Mesenchymal stem cell (in vitro differentiated cells and primary cell): ENCODE data around the gene DOCK10.

Source experiments
- DNase-seq: peaks from one replicate; pipeline ENCODE4 v3.0.0-alpha.2; 2013
- H2AFZ ChIP-seq: one replicate; pipeline ENCODE4 v1.6.1; 2013; ENCODE audit warnings: low read depth, mild to moderate bottlenecking, control low read depth, inconsistent platforms, low read length, moderate library complexity
- H2AK5ac ChIP-seq: 2 replicates; pipeline ENCODE4 v1.6.1; 2013; ENCODE audit warnings: low read length, moderate library complexity, mild to moderate bottlenecking, inconsistent platforms; ENCODE audit not compliant: severe bottlenecking
- H2BK120ac ChIP-seq: one replicate; pipeline ENCODE4 v1.6.1; 2013; ENCODE audit warnings: low read depth, mild to moderate bottlenecking, inconsistent platforms, low read length, moderate library complexity
- H2BK12ac ChIP-seq, 2 experiments: one replicate each; pipeline ENCODE4 v1.6.1; 2013; ENCODE audit warnings: inconsistent platforms in 2 of 2, low read length in 2 of 2, mild to moderate bottlenecking in 2 of 2, moderate library complexity in 2 of 2, control low read depth in 1 of 2
- H2BK15ac ChIP-seq: one replicate; pipeline ENCODE4 v1.6.1; 2013; ENCODE audit warnings: mild to moderate bottlenecking, low read depth, inconsistent platforms; ENCODE audit not compliant: poor library complexity, severe bottlenecking
- H2BK5ac ChIP-seq: 2 replicates; pipeline ENCODE4 v1.6.1; 2013; ENCODE audit warnings: low read depth, mild to moderate bottlenecking, low read length, control low read depth, inconsistent platforms; ENCODE audit not compliant: poor library complexity, severe bottlenecking
- H3K14ac ChIP-seq, 2 experiments: one replicate each; pipeline ENCODE4 v1.6.1; 2013; ENCODE audit warnings: inconsistent platforms in 2 of 2, low read length in 2 of 2, control low read depth in 1 of 2, mild to moderate bottlenecking in 1 of 2, moderate library complexity in 1 of 2
- H3K18ac ChIP-seq, 2 experiments: one replicate each; pipeline ENCODE4 v1.6.1; 2013; ENCODE audit warnings: inconsistent platforms in 2 of 2, low read length in 2 of 2, control low read depth in 1 of 2, low read depth in 1 of 2, mild to moderate bottlenecking in 1 of 2
- H3K23ac ChIP-seq, 2 experiments: one replicate each; pipeline ENCODE4 v1.6.1; 2013; ENCODE audit warnings: inconsistent platforms in 2 of 2, low read length in 2 of 2, mild to moderate bottlenecking in 2 of 2, moderate library complexity in 2 of 2, control low read depth in 1 of 2
- H3K27ac ChIP-seq: 2 replicates; pipeline ENCODE4 v1.5.1; 2013; ENCODE audit warnings: mild to moderate bottlenecking, moderate library complexity, low read length, control low read depth, inconsistent platforms; ENCODE audit not compliant: poor library complexity, severe bottlenecking
- H3K27me3 ChIP-seq, 2 experiments: 2 replicates each; pipeline versions ENCODE4 v1.6.1 to v1.7.0; 2013; ENCODE audit warnings: low read length in 2 of 2, mild to moderate bottlenecking in 2 of 2, moderate library complexity in 2 of 2, control low read depth in 1 of 2, inconsistent platforms in 1 of 2; ENCODE audit not compliant: control insufficient read depth in 1 of 2, insufficient read depth in 1 of 2
- H3K36me3 ChIP-seq, 2 experiments: 2 replicates each; pipeline versions ENCODE4 v1.6.1 to v1.7.0; 2013; ENCODE audit warnings: low read length in 2 of 2, control low read depth in 1 of 2, inconsistent platforms in 1 of 2, low read depth in 1 of 2, mild to moderate bottlenecking in 1 of 2; ENCODE audit not compliant: insufficient read depth in 2 of 2, control insufficient read depth in 1 of 2
- H3K4ac ChIP-seq, 2 experiments: one replicate each; pipeline ENCODE4 v1.6.1; 2013; ENCODE audit warnings: inconsistent platforms in 2 of 2, low read length in 2 of 2, mild to moderate bottlenecking in 2 of 2, moderate library complexity in 2 of 2, control low read depth in 1 of 2, low read depth in 1 of 2
- H3K4me1 ChIP-seq: 2 replicates; pipeline ENCODE4 v1.6.1; 2013; ENCODE audit warnings: low read depth, low read length, control low read depth; ENCODE audit not compliant: control insufficient read depth, insufficient read depth
- H3K4me2 ChIP-seq: 2 replicates; pipeline ENCODE4 v1.6.1; 2013; ENCODE audit warnings: low read length, mild to moderate bottlenecking, inconsistent platforms; ENCODE audit not compliant: poor library complexity, severe bottlenecking
- H3K4me3 ChIP-seq, 2 experiments: 2 replicates each; pipeline versions ENCODE4 v1.5.1 to v1.7.0; 2013; ENCODE audit warnings: low read length in 2 of 2, mild to moderate bottlenecking in 2 of 2, control low read depth in 1 of 2, low read depth in 1 of 2; ENCODE audit not compliant: insufficient read depth in 1 of 2
- H3K79me1 ChIP-seq: replicated peaks from 2 replicates; pipeline ENCODE4 v1.6.1; 2013; ENCODE audit warnings: mild to moderate bottlenecking, control low read depth, low read length, inconsistent platforms; ENCODE audit not compliant: poor library complexity, severe bottlenecking
- H3K9ac ChIP-seq: 2 replicates; pipeline ENCODE4 v1.7.0; 2013; ENCODE audit warnings: mild to moderate bottlenecking, low read length, moderate library complexity
- H3K9me3 ChIP-seq: 2 replicates; pipeline ENCODE4 v1.7.0; 2013; ENCODE audit warnings: mild to moderate bottlenecking, low read length; ENCODE audit not compliant: control insufficient read depth
- H4K8ac ChIP-seq: one replicate; pipeline ENCODE4 v1.6.1; 2013; ENCODE audit warnings: inconsistent platforms, mild to moderate bottlenecking, low read length, moderate library complexity
- H4K91ac ChIP-seq: one replicate; pipeline ENCODE4 v1.6.1; 2013; ENCODE audit warnings: mild to moderate bottlenecking, low read length, inconsistent platforms
- WGBS: methylation state at CpG from one replicate; pipeline ENCODE4 v1.1.7; 2013; ENCODE audit warnings: mixed read lengths; 5-methylcytosine and 5-hydroxymethylcytosine counted together

The DOCK10 gene

GRCh38 chr2:224970311-224970710 lies 72.0 kb downstream of the DOCK10 start:
- H4K8ac ChIP-seq = no peak overlapping the region
- H2BK5ac ChIP-seq = no peak overlapping the region
- no peaks in the 10 kb centered on the region for H3K27me3 ChIP-seq
- no peaks in the 10 kb centered on the region for H3K9me3 ChIP-seq
- no peak overlapping the region for H2AK5ac ChIP-seq
- peaks cover 7% of the 10 kb centered on the region for H3K79me1 ChIP-seq
- H3K4me1 ChIP-seq = peaks cover 11% of the 10 kb centered on the region
- no peak overlapping the region for H3K23ac ChIP-seq
- no peak overlapping the region for H3K4me3 ChIP-seq
- H3K36me3 ChIP-seq = peaks cover 0 to 12% of the 10 kb centered on the region in 2 experiments
- H3K18ac ChIP-seq = no peak overlapping the region
- H3K27ac ChIP-seq = no peak overlapping the region
- no peak overlapping the region for H2AFZ ChIP-seq
- WGBS = 86% methylated on average over 5 of the region's 5 CpGs
- no peak for DNase-seq
- no peak overlapping the region for H2BK15ac ChIP-seq
- H4K91ac ChIP-seq = no peak overlapping the region
- H3K4ac ChIP-seq = no peak overlapping the region
- no peak overlapping the region for H3K4me2 ChIP-seq
- no peak overlapping the region for H2BK12ac ChIP-seq
- no peak overlapping the region for H3K9ac ChIP-seq
- H3K14ac ChIP-seq = no peak overlapping the region
- no peak overlapping the region for H2BK120ac ChIP-seq

GRCh38 chr2:224969633-224970260 lies 72.5 kb downstream of the DOCK10 start:
- Histone ChIP-seq H2BK15ac (no peak overlapping the region), H3K4me3 (no peak overlapping the region), H4K91ac (no peak overlapping the region)

GRCh38 chr2:224969095-224969494 lies 73.2 kb downstream of the DOCK10 start:
- Histone ChIP-seq H3K4ac (no peak overlapping the region), H2BK5ac (no peak overlapping the region), H3K14ac (no peak overlapping the region), H3K36me3 (peaks cover 0 to 12% of the 10 kb centered on the region in 2 experiments), H3K4me3 (no peak overlapping the region), H3K79me1 (peaks cover 7% of the 10 kb centered on the region), H3K4me2 (no peak overlapping the region), H3K9me3 (no peaks in the 10 kb centered on the region), H3K4me1 (peaks cover 11% of the 10 kb centered on the region), H2AK5ac (no peak overlapping the region), H2BK120ac (no peak overlapping the region), H4K91ac (no peak overlapping the region), H2BK15ac (no peak overlapping the region), H3K18ac (no peak overlapping the region), H4K8ac (no peak overlapping the region), H2AFZ (no peak overlapping the region), H3K27ac (no peak overlapping the region), H3K9ac (no peak overlapping the region), H2BK12ac (no peak overlapping the region), H3K27me3 (no peaks in the 10 kb centered on the region), H3K23ac (no peak overlapping the region)
- 86% methylated on average over 5 of the region's 5 CpGs for WGBS
- DNase-seq = no peak

More at GRCh38 chr2:224969633-224970260, 72.5 kb downstream of the DOCK10 start:
- Histone ChIP-seq H3K9ac (no peak overlapping the region), H3K27ac (no peak overlapping the region), H2AFZ (no peak overlapping the region), H3K79me1 (peaks cover 7% of the 10 kb centered on the region), H3K9me3 (no peaks in the 10 kb centered on the region), H3K27me3 (no peaks in the 10 kb centered on the region), H3K4me1 (peaks cover 11% of the 10 kb centered on the region), H2AK5ac (no peak overlapping the region), H3K4ac (no peak overlapping the region), H3K18ac (no peak overlapping the region), H3K4me2 (no peak overlapping the region), H3K14ac (no peak overlapping the region), H3K23ac (no peak overlapping the region), H2BK5ac (no peak overlapping the region), H2BK120ac (no peak overlapping the region), H3K36me3 (peaks cover 0 to 12% of the 10 kb centered on the region in 2 experiments), H4K8ac (no peak overlapping the region), H2BK12ac (no peak overlapping the region)
- no peak for DNase-seq
- 75% methylated on average over 2 of the region's 4 CpGs for WGBS

GRCh38 chr2:224968051-224968450 lies 74.2 kb downstream of the DOCK10 start:
- no peak overlapping the region for H4K91ac ChIP-seq
- 90% methylated on average over 4 of the region's 4 CpGs for WGBS
- H3K4ac ChIP-seq = no peak overlapping the region
- peaks cover 0 to 12% of the 10 kb centered on the region in 2 experiments for H3K36me3 ChIP-seq
- no peaks in the 10 kb centered on the region for H3K27me3 ChIP-seq
- H2BK120ac ChIP-seq = no peak overlapping the region
- H3K18ac ChIP-seq = no peak overlapping the region
- H3K9ac ChIP-seq = no peak overlapping the region
- H2AFZ ChIP-seq = no peak overlapping the region
- no peak overlapping the region for H3K4me3 ChIP-seq
- no peak overlapping the region for H2BK15ac ChIP-seq
- no peaks in the 10 kb centered on the region for H3K9me3 ChIP-seq
- no peak overlapping the region for H2AK5ac ChIP-seq
- no peak overlapping the region for H4K8ac ChIP-seq
- no peak overlapping the region for H2BK5ac ChIP-seq
- H3K23ac ChIP-seq = no peak overlapping the region
- peaks cover 7% of the 10 kb centered on the region for H3K79me1 ChIP-seq
- no peak overlapping the region for H2BK12ac ChIP-seq
- no peak overlapping the region for H3K4me2 ChIP-seq
- H3K27ac ChIP-seq = no peak overlapping the region
- H3K4me1 ChIP-seq = peaks cover 7% of the 10 kb centered on the region
- H3K14ac ChIP-seq = no peak overlapping the region
- DNase-seq = no peak
